Gastrocnemius medialis (tissue), 4 donors: Measurements from ENCODE around the gene MYO18B.

ENCODE experiments used
- POLR2A ChIP-seq, 2 donors: fragments of 450-650 bp; IDR thresholded peaks; one replicate each; pipeline ENCODE4 v1.6.1; 2017; ENCODE audit warnings: antibody characterized with exemption in 2 of 2, mild to moderate bottlenecking in 2 of 2, moderate library complexity in 2 of 2
- TF ChIP-seq, protein P1 (sequence below), 5 experiments: fragments of 450-650 bp in 3 of 5; fragments of 200-600 bp in 2 of 5; sonication (generic) in 2 of 5; IDR thresholded peaks in 4 of 5; conservative IDR thresholded peaks in 1 of 5; 1 replicate in 4 of 5; 2 replicates in 1 of 5; pipeline ENCODE4 v1.5.1; 2016 to 2019; ENCODE audit warnings: antibody characterized with exemption in 5 of 5, mild to moderate bottlenecking in 3 of 5, moderate library complexity in 3 of 5

DNA sequence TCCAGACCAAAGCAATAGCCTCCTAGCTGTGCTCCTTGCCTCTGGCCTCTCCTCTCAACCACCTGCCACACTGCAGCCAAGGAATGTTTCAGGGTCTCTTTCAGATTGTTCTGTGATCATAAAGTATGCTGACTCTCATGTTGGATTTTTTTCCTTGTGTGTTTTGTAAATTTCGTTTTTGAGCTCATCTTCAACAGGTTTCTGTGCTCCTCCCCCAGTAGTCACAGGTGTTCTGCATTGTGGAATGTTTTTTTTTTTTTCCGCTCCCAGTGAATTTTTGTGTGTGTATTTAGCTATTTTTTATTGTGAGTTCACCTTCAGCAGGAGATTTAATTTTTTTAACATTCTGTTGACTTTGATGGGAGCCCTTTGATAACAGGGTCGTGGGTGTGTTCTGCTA lies 153.7 kb downstream of the MYO18B start:
- TF ChIP-seq, protein P1, sequence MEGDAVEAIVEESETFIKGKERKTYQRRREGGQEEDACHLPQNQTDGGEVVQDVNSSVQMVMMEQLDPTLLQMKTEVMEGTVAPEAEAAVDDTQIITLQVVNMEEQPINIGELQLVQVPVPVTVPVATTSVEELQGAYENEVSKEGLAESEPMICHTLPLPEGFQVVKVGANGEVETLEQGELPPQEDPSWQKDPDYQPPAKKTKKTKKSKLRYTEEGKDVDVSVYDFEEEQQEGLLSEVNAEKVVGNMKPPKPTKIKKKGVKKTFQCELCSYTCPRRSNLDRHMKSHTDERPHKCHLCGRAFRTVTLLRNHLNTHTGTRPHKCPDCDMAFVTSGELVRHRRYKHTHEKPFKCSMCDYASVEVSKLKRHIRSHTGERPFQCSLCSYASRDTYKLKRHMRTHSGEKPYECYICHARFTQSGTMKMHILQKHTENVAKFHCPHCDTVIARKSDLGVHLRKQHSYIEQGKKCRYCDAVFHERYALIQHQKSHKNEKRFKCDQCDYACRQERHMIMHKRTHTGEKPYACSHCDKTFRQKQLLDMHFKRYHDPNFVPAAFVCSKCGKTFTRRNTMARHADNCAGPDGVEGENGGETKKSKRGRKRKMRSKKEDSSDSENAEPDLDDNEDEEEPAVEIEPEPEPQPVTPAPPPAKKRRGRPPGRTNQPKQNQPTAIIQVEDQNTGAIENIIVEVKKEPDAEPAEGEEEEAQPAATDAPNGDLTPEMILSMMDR (IDR thresholded peaks at IDR 0.05 in 4 of 5, conservative IDR thresholded peaks at IDR 0.05 in 1 of 5): no peak
- no peak for TF ChIP-seq POLR2A (IDR thresholded peaks at IDR 0.05)
